Peyer's patch (tissue), 4 donors: ENCODE data around the gene LTB4R. TPM values are rescaled to one million over a fixed set of nuclear protein-coding genes. Genes with fewer than 3 reads are reported as not detected.

Experiments used
- DNase-seq, 3 donors: peaks; one replicate each; pipeline ENCODE4 v3.0.0-alpha.2; 2017 to 2019
- H3K27ac ChIP-seq, 4 donors: fragments of 200-600 bp; sonication (generic); one replicate each; pipeline ENCODE4 v1.5.1; 2016 to 2019
- H3K27me3 ChIP-seq, 2 donors: fragments of 200-600 bp; sonication (generic); one replicate each; pipeline ENCODE4 v1.5.1; 2019
- H3K36me3 ChIP-seq, 3 donors: fragments of 200-600 bp; sonication (generic); one replicate each; pipeline ENCODE4 v1.5.1; 2016 to 2019
- H3K4me1 ChIP-seq, 4 donors: fragments of 200-600 bp; sonication (generic); one replicate each; pipeline ENCODE4 v1.5.1; 2016 to 2019
- H3K4me3 ChIP-seq, 4 donors: fragments of 200-600 bp; sonication (generic); 1 replicate in 3 of 4; 2 replicates in 1 of 4; pipeline ENCODE4 v1.5.1; 2016 to 2019; ENCODE audit warnings: mild to moderate bottlenecking in 1 of 4
- H3K9me3 ChIP-seq, 4 donors: fragments of 200-600 bp; sonication (generic); one replicate each; pipeline ENCODE4 v1.5.1; 2016 to 2019; ENCODE audit warnings: mild to moderate bottlenecking in 1 of 4
- POLR2A ChIP-seq, 2 donors: fragments of 450-650 bp; IDR thresholded peaks; one replicate each; pipeline ENCODE4 v1.5.1; 2017; ENCODE audit warnings: antibody characterized with exemption in 2 of 2, mild to moderate bottlenecking in 2 of 2, moderate library complexity in 2 of 2
- total RNA-seq, 4 donors: library from RNA; depleted of rRNA; stranded (reverse); fragments of >200 nt; gene quantifications; one replicate each; pipeline ENCODE4 v1.1.0, GENCODE V29; 2016
- TF ChIP-seq, protein P1 (sequence below), 6 experiments: fragments of 450-650 bp in 4 of 6; fragments of 200-600 bp in 2 of 6; sonication (generic) in 1 of 6; IDR thresholded peaks; one replicate each; pipeline ENCODE4 v1.5.1; 2017 to 2019; ENCODE audit warnings: antibody characterized with exemption in 6 of 6, mild to moderate bottlenecking in 3 of 6, moderate library complexity in 1 of 6

Gene LTB4R
- total RNA-seq, 4 donors from 2014 or later, result 5.1 to 28.5 (median 10.1) TPM

GRCh38 chr14:24299255-24300191 is 11.8 kb upstream of the LTB4R start, which contains the start of the genes DHRS1 and NOP9:
Gene DHRS1, minus strand, starts transcription at chr14:24299780. Its CDS starts 674 bp downstream, at chr14:24299106.
Gene NOP9, plus strand, starts transcription at chr14:24299850. Its CDS starts 105 bp downstream, at chr14:24299955.
- peak within 1 kb of the TSS; percentile 82 to 97 (median 90) for H3K27ac ChIP-seq
- peak; percentile 92 to 96 for TF ChIP-seq POLR2A (IDR thresholded peaks at IDR 0.05)
- TF ChIP-seq, protein P1, sequence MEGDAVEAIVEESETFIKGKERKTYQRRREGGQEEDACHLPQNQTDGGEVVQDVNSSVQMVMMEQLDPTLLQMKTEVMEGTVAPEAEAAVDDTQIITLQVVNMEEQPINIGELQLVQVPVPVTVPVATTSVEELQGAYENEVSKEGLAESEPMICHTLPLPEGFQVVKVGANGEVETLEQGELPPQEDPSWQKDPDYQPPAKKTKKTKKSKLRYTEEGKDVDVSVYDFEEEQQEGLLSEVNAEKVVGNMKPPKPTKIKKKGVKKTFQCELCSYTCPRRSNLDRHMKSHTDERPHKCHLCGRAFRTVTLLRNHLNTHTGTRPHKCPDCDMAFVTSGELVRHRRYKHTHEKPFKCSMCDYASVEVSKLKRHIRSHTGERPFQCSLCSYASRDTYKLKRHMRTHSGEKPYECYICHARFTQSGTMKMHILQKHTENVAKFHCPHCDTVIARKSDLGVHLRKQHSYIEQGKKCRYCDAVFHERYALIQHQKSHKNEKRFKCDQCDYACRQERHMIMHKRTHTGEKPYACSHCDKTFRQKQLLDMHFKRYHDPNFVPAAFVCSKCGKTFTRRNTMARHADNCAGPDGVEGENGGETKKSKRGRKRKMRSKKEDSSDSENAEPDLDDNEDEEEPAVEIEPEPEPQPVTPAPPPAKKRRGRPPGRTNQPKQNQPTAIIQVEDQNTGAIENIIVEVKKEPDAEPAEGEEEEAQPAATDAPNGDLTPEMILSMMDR (IDR thresholded peaks at IDR 0.05), result peak in 1 of 6 experiments; percentile 1
- no peaks in the 10 kb centered on the region for H3K9me3 ChIP-seq
- no peaks in the 10 kb centered on the region for H3K27me3 ChIP-seq
- H3K4me1 ChIP-seq, result peaks cover 0 to 34% (median 12%) of the 10 kb centered on the region in 4 donors
- DNase-seq, result peak; percentile 94 to 97 (median 97)
- peak within 1 kb of the TSS; percentile 78 to 98 (median 88) for H3K4me3 ChIP-seq
- peaks cover 0 to 50% (median 0%) of the 10 kb centered on the region in 3 donors for H3K36me3 ChIP-seq

- no peak for DNase-seq
- TF ChIP-seq, protein P1 (IDR thresholded peaks at IDR 0.05), result no peak
- no peak for TF ChIP-seq POLR2A (IDR thresholded peaks at IDR 0.05)
- H3K4me1 ChIP-seq, result peaks cover 0 to 34% (median 12%) of the 10 kb centered on the region in 4 donors
- no peaks in the 10 kb centered on the region for H3K9me3 ChIP-seq
- H3K4me3 ChIP-seq, result peak overlapping the region; percentile 78 to 98 (median 88)
- H3K27ac ChIP-seq, result peak overlapping the region; percentile 82 to 97 (median 90)
- H3K27me3 ChIP-seq, result no peaks in the 10 kb centered on the region
- H3K36me3 ChIP-seq, result peaks cover 0 to 50% (median 0%) of the 10 kb centered on the region in 3 donors
Observed at GRCh38 chr14:24300326-24300980, 10.8 kb upstream of the LTB4R start.

DNA sequence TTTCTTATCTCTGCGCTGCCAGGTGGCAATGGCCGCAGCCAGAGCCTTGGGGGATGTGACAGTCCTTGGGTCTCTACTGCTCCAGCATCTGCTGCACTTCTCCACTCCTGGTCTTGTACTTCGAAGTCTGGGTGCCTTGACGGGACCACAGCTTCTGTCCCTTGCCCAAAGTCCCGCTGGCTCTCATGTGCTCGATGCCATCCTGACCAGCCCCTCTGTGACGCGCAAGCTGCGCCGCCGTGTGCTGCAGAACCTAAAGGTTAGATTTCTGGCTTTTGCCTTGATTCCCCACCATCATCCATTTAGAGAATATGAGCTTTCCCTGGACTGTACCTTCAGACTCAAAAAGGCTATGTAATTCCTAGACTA is 7.3 kb upstream of the LTB4R start:
- Histone ChIP-seq H3K4me3 (no peak overlapping the region), H3K27me3 (no peaks in the 10 kb centered on the region), H3K27ac (no peak overlapping the region), H3K4me1 (peaks cover 0 to 30% (median 9%) of the 10 kb centered on the region in 4 donors), H3K9me3 (no peaks in the 10 kb centered on the region), H3K36me3 (peaks cover 0 to 60% (median 0%) of the 10 kb centered on the region in 3 donors)
- no peak for TF ChIP-seq POLR2A (IDR thresholded peaks at IDR 0.05)
- TF ChIP-seq, protein P1 (IDR thresholded peaks at IDR 0.05), result no peak
- no peak for DNase-seq

GRCh38 chr14:24307156-24307574 is 4.1 kb upstream of the LTB4R start:
- DNase-seq, result no peak
- Histone ChIP-seq H3K4me1 (peaks cover 8 to 40% (median 15%) of the 10 kb centered on the region in 4 donors), H3K9me3 (no peaks in the 10 kb centered on the region), H3K4me3 (peak overlapping the region in 3 of 4 donors; percentile 8 to 56 (median 49)), H3K36me3 (peaks cover 0 to 52% (median 0%) of the 10 kb centered on the region in 3 donors), H3K27me3 (no peaks in the 10 kb centered on the region), H3K27ac (peak overlapping the region in 3 of 4 donors; percentile 68 to 94 (median 82))
- TF ChIP-seq, protein P1 (IDR thresholded peaks at IDR 0.05), result no peak
- TF ChIP-seq POLR2A (IDR thresholded peaks at IDR 0.05), result no peak

DNA sequence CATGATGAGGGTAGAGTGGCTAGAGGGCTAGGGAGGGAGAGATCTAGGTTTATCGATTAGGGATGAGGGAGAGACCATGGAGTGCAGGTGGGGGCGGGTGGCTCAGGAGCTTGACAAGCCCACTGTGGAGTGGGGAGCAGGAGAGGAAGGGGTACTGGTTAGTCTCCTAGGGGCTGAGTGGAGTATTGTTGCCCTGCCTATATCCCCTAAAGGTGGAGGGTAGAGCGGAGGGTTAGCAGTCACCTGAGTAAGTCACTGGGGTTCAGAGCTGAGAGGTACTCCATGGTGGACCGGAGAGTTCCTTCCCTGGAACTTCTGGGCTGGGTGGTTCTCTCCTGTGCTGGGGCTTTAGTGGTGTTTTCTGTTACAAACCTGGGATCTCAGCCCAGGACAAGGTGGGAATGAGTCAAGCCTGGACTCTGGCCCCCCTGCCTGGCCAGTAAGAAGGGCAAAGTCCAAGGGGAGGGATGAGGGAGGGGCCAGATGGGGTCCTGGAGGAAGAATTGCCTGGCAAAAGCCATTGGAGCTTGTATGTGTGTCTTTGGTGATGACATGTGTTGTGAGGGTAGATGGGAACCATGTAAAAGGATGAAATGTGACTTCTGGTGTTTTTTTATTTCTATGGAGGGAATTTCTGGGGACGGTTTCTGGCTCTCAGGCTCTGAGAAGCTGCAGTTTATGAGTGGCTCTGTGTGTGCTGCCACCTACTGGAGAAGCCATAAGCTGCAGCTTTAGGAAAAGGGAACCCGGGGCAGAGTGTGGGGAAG is 3.5 kb upstream of the LTB4R start, which contains the start of gene CIDEB:
TSS of gene CIDEB (minus strand) at position 403 of the 767 bp plus-strand sequence. CDS start at position 284, 119 bp downstream.
- H3K27ac ChIP-seq, result peak within 1 kb of the TSS in 3 of 4 donors; percentile 68 to 94 (median 82)
- H3K36me3 ChIP-seq, result peaks cover 0 to 46% (median 0%) of the 10 kb centered on the region in 3 donors
- H3K27me3 ChIP-seq, result no peaks in the 10 kb centered on the region
- H3K4me1 ChIP-seq, result peaks cover 8 to 46% (median 18%) of the 10 kb centered on the region in 4 donors
- no peaks in the 10 kb centered on the region for H3K9me3 ChIP-seq
- peak; percentile 63 to 86 (median 86) for DNase-seq
- H3K4me3 ChIP-seq, result peak within 1 kb of the TSS in 3 of 4 donors; percentile 8 to 56 (median 49)
- TF ChIP-seq, protein P1 (IDR thresholded peaks at IDR 0.05), result peak; percentile 76 to 95 (median 92)
- TF ChIP-seq POLR2A (IDR thresholded peaks at IDR 0.05), result peak; percentile 45 to 89
